Measurements from ENCODE around the gene ZNF84.

Gene ZNF84

GRCh38 chr12:133037207-133038005 is at the start of gene ZNF84:
Gene ZNF84 (plus strand): TSS chr12:133037509. CDS start chr12:133041468, 3,959 bp downstream.
- DNase-seq (ENCODE audit: low read depth): peak; percentile 98

DNA sequence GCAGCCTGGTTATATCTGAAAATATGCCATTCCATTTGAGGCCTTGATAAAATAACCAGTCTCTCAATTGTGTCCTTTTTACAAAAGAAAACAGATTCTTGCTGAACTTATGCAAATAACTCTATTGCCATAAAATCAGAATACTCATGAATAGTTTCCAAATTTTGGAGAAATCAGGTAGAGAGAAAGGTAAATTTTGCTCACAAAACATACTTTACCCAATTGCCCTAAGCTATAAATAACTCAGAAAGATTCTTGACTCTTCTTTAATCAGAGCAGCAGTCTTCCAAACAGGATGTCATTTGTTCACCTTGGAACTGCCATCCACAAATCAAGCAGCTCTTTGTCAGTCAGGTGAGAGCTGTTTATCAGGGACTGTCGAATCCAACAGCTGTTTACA is 38.6 kb upstream of the ZNF84 start:
- DNase-seq (ENCODE audit: low read depth): peak; percentile 25

GRCh38 chr12:133010657-133011297 is 26.5 kb upstream of the ZNF84 start:
- peak; percentile 12 for DNase-seq (ENCODE audit: low read depth)

DNA sequence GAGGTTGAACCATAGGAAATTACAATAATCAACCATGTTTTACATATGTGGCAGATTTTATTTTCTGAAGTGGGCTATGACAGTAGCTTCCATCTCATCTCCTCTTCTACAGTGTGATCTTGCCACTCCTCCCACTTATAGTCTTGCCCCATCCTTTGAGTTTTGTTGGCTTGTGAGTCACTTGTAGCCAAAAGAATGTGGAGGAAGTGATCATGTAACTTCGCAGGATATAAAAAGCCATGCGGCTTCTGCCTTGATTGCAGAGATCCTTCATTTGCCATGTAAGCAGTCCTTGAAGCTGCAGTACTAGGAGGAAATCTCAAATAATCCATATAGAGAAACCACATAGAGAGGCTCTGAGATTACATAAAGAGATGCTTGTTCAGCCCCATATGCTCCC is 13.7 kb upstream of the ZNF84 start:
- peak; percentile 42 for DNase-seq (ENCODE audit: low read depth)

DNA sequence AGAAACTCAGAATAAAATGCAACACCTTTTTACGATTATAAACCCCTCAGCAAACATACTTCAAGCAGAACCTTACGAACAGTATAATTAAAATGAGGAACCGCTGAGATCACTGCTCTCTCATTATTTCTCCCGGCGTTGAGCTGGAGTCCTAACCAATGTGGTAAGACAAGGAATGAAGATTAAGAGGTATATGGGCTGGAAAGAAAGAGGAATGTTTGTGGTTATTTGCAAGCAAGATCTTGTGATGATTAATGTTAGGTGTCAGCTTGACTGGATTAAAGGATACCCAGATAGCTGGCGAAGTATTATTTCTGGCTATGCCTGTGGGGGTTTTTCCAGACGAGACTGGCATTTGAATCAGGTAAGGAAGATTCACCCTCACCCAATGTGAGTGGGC is 10.3 kb upstream of the ZNF84 start:
- peak; percentile 71 for DNase-seq (ENCODE audit: low read depth)

- DNase-seq (ENCODE audit: low read depth): no peak
Observed at GRCh38 chr12:133038118-133038709, 905 bp downstream of the ZNF84 start.

DNA sequence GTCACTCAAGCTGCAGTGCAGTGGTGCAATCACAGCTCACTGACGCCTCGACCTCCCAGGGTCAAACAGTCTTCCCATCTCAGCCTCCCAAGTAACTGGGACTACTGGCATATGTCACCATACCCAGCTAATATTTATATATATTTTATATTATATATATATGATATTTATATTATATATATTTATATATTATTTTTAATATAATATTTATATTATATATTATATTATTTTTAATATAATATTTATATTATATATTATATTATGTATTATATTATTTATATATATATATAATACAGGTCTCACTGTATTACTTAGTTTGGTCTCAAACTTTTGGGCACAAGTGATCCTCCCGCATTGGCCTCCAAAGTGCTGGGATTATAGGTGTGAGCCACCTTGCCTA is 9.4 kb downstream of the ZNF84 start:
- DNase-seq (ENCODE audit: low read depth): no peak

- DNase-seq (ENCODE audit: low read depth): peak; percentile 24
Observed at GRCh38 chr12:133057446-133057845, 20.1 kb downstream of the ZNF84 start.

- peak; percentile 10 for DNase-seq (ENCODE audit: low read depth)
Observed at GRCh38 chr12:133058203-133059113, 21.1 kb downstream of the ZNF84 start.

- no peak for DNase-seq (ENCODE audit: low read depth)
Observed at GRCh38 chr12:133061954-133062353, 24.6 kb downstream of the ZNF84 start.

GRCh38 chr12:133063556-133063955 is 26.2 kb downstream of the ZNF84 start:
- no peak for DNase-seq (ENCODE audit: low read depth)

GRCh38 chr12:133073836-133074235 is 36.5 kb downstream of the ZNF84 start:
- DNase-seq (ENCODE audit: low read depth): no peak

GRCh38 chr12:133080026-133080367 is 42.7 kb downstream of the ZNF84 start:
- peak; percentile 100 for DNase-seq (ENCODE audit: low read depth)

DNA sequence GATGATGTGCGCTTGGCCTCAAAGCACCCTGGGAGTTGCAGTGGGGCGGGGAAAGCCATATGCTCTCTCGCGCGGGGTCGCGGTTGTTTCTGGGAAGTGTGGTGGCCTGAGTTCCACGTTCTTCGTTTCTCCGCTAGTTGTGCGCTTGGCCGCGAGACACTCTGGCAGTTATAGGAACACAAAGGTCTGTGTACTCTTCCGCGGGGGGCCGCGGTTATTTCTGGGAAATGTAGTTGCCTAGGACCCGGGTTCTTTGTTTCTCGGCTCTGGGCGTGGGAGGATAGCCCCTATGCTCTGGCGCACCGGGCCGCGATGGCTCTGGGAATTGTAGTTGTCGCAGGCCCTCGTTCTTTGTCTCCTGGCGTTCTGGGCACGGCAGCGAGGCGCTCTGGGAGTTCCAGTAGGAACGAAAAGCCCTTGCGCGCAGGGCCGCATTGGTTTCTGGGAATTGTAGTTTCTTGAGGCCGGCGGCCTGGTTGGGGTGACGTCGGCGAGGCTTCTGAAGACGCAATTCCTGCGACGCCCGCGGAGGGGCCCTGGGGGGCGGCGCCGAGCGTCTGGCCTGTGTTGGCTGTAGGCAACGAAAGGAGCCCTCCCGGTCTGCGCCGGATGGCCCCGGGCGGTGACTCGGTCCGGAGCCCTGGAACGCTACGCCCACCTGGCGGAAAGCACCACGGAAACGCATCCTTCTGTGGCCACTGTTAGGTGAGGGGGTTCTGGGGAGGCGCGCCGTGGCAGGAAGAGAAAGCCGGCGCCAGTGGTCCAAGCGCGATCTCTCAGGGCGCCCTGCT is 43.3 kb downstream of the ZNF84 start, which contains the start of gene ZNF140:
TSS of gene ZNF140 (plus strand) at position 556 of the 791 bp plus-strand sequence. CDS start 398 bp downstream, outside the sequence.
- DNase-seq (ENCODE audit: low read depth): peak; percentile 97

GRCh38 chr12:133081159-133081780 is 44.0 kb downstream of the ZNF84 start:
- no peak for DNase-seq (ENCODE audit: low read depth)

DNA sequence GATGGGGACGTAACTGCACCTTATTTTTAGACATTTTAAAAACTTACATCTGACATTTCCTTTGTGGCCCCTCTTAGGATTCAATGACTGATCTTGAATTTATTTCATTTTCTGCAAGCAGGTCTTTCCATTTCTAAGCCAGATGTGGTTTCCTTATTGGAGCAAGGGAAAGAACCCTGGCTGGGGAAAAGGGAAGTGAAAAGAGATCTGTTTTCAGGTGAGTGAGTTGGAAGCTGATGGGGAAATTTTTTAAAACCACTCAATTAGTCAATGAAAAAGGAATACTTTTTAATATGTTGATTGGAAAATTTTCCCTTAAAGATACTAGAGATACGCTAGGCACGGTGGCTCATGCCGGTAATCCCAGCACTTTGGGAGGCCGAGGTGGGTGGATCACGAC is 46.0 kb downstream of the ZNF84 start:
- no peak for DNase-seq (ENCODE audit: low read depth)

DNA sequence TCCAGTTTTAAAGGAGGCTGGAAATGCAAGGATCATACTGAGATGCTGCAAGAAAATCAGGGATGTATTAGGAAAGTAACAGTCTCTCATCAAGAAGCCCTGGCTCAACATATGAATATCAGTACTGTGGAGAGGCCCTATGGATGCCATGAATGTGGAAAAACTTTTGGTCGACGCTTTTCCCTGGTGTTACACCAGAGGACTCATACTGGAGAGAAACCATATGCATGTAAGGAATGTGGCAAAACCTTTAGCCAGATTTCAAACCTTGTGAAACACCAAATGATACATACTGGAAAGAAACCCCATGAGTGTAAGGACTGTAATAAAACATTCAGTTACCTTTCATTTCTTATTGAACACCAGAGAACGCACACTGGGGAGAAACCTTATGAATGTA is 68.3 kb downstream of the ZNF84 start:
- DNase-seq (ENCODE audit: low read depth): peak; percentile 28

GRCh38 chr12:133106253-133106652 is 68.9 kb downstream of the ZNF84 start:
- peak; percentile 38 for DNase-seq (ENCODE audit: low read depth)

- no peak for DNase-seq (ENCODE audit: low read depth)
Observed at GRCh38 chr12:133107121-133107520, 69.8 kb downstream of the ZNF84 start.

- no peak for DNase-seq (ENCODE audit: low read depth)
Observed at GRCh38 chr12:133108150-133108549, 70.8 kb downstream of the ZNF84 start.

All from amniotic epithelial cell (primary cell).